ENCODE measurements around the gene PLD6.

PLD6 gene

GRCh38 chr17:17236295-17237025 lies 30.3 kb upstream of the PLD6 start:
- peaks cover 6 to 24% of the 10 kb centered on the region in 2 donors for H3K4me1 ChIP-seq (ENCODE audit: control insufficient read depth in 1 of 2, insufficient read depth in 2 of 2, low read length in 2 of 2)
- H3K27me3 ChIP-seq (ENCODE audit: low read depth, low read length), result no peaks in the 10 kb centered on the region
- no peaks in the 10 kb centered on the region for H3K9me3 ChIP-seq (ENCODE audit: control insufficient read depth in 1 of 2, low read length in 2 of 2)
- peaks cover 0 to 25% of the 10 kb centered on the region in 2 donors for H3K36me3 ChIP-seq (ENCODE audit: control insufficient read depth in 1 of 2, insufficient read depth in 2 of 2, low read length in 2 of 2)
- H3K27ac ChIP-seq (ENCODE audit: low read length), result peak overlapping the region; percentile 98
- H3K4me3 ChIP-seq (ENCODE audit: low read depth in 1 of 2, low read length in 2 of 2), result peak overlapping the region; percentile 79 to 97

DNA sequence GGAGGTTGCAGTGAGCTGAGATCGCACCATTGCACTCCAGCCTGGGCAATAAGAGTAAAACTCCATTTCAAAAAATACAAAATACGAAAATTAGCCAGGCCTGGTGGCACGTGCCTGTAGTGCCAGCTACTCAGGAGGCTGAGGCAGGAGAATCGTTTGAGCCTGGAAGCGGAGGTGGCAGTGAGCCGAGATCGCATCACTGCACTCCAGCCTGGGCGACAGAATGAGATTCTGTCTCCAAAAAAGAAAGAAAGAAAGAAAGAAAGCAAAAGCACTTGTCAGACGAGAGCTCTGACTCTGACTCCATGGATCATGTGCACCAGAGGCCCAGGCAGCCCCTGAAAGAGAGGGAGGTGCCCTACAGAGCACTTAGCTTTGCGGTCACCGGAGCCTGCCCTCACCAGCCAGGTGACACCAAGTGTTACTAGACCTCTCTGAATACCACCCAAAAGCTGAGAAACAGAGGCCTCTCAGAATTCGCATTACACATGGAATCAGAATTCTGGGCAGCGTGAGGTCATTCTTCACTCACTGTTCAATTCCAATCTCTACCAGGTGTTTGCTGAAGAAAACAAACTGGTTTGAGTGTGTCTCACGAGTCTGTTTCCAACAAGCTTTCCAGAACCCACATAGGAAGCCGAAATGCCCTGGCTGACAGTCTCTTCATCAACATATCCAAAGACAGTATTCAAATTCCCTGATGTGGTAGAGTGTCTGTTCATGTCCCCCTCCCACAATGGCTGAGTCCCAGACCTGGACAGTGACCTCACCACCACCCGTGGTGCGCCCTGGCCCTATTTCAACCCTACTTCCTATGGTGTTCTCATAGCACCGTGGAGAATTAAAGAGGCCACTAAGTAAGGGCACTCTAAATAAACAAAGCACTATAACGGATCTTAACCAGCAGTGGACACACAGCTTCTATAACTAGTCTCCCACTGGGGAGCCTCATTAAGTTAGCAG lies 29.4 kb upstream of the PLD6 start:
- no peaks in the 10 kb centered on the region for H3K27me3 ChIP-seq (ENCODE audit: low read depth, low read length)
- H3K4me1 ChIP-seq (ENCODE audit: control insufficient read depth in 1 of 2, insufficient read depth in 2 of 2, low read length in 2 of 2), result peaks cover 6 to 24% of the 10 kb centered on the region in 2 donors
- H3K36me3 ChIP-seq (ENCODE audit: control insufficient read depth in 1 of 2, insufficient read depth in 2 of 2, low read length in 2 of 2), result peaks cover 0 to 35% of the 10 kb centered on the region in 2 donors
- peak overlapping the region; percentile 98 for H3K27ac ChIP-seq (ENCODE audit: low read length)
- H3K9me3 ChIP-seq (ENCODE audit: control insufficient read depth in 1 of 2, low read length in 2 of 2), result no peaks in the 10 kb centered on the region
- H3K4me3 ChIP-seq (ENCODE audit: low read depth in 1 of 2, low read length in 2 of 2), result peak overlapping the region; percentile 79 to 97

GRCh38 chr17:17232303-17232621 lies 26.1 kb upstream of the PLD6 start:
- no peak overlapping the region for H3K4me3 ChIP-seq (ENCODE audit: low read depth in 1 of 2, low read length in 2 of 2)
- H3K27me3 ChIP-seq (ENCODE audit: low read depth, low read length), result no peaks in the 10 kb centered on the region
- no peaks in the 10 kb centered on the region for H3K9me3 ChIP-seq (ENCODE audit: control insufficient read depth in 1 of 2, low read length in 2 of 2)
- H3K27ac ChIP-seq (ENCODE audit: low read length), result no peak overlapping the region
- peaks cover 17 to 64% of the 10 kb centered on the region in 2 donors for H3K36me3 ChIP-seq (ENCODE audit: control insufficient read depth in 1 of 2, insufficient read depth in 2 of 2, low read length in 2 of 2)
- H3K4me1 ChIP-seq (ENCODE audit: control insufficient read depth in 1 of 2, insufficient read depth in 2 of 2, low read length in 2 of 2), result peaks cover 6 to 24% of the 10 kb centered on the region in 2 donors

GRCh38 chr17:17231621-17232302 lies 25.6 kb upstream of the PLD6 start:
- Histone ChIP-seq H3K4me3 (ENCODE audit: low read depth in 1 of 2, low read length in 2 of 2) (no peak overlapping the region), H3K27ac (ENCODE audit: low read length) (no peak overlapping the region), H3K4me1 (ENCODE audit: control insufficient read depth in 1 of 2, insufficient read depth in 2 of 2, low read length in 2 of 2) (peaks cover 6 to 24% of the 10 kb centered on the region in 2 donors), H3K27me3 (ENCODE audit: low read depth, low read length) (no peaks in the 10 kb centered on the region), H3K36me3 (ENCODE audit: control insufficient read depth in 1 of 2, insufficient read depth in 2 of 2, low read length in 2 of 2) (peaks cover 22 to 64% of the 10 kb centered on the region in 2 donors), H3K9me3 (ENCODE audit: control insufficient read depth in 1 of 2, low read length in 2 of 2) (no peaks in the 10 kb centered on the region)

- Histone ChIP-seq H3K9me3 (ENCODE audit: control insufficient read depth in 1 of 2, low read length in 2 of 2) (no peaks in the 10 kb centered on the region), H3K27ac (ENCODE audit: low read length) (no peak overlapping the region), H3K27me3 (ENCODE audit: low read depth, low read length) (no peaks in the 10 kb centered on the region), H3K4me3 (ENCODE audit: low read depth in 1 of 2, low read length in 2 of 2) (no peak overlapping the region), H3K4me1 (ENCODE audit: control insufficient read depth in 1 of 2, insufficient read depth in 2 of 2, low read length in 2 of 2) (peaks cover 0 to 8% of the 10 kb centered on the region in 2 donors), H3K36me3 (ENCODE audit: control insufficient read depth in 1 of 2, insufficient read depth in 2 of 2, low read length in 2 of 2) (peaks cover 41 to 83% of the 10 kb centered on the region in 2 donors)
Measured at GRCh38 chr17:17229416-17230384, 23.6 kb upstream of the PLD6 start.

GRCh38 chr17:17228521-17229279 lies 22.6 kb upstream of the PLD6 start:
- H3K27ac ChIP-seq (ENCODE audit: low read length), result no peak overlapping the region

GRCh38 chr17:17227608-17228520 lies 21.7 kb upstream of the PLD6 start:
- H3K36me3 ChIP-seq (ENCODE audit: control insufficient read depth in 1 of 2, insufficient read depth in 2 of 2, low read length in 2 of 2), result peaks cover 55 to 99% of the 10 kb centered on the region in 2 donors
- H3K27ac ChIP-seq (ENCODE audit: low read length), result no peak overlapping the region
- peaks cover 0 to 6% of the 10 kb centered on the region in 2 donors for H3K4me1 ChIP-seq (ENCODE audit: control insufficient read depth in 1 of 2, insufficient read depth in 2 of 2, low read length in 2 of 2)
- H3K27me3 ChIP-seq (ENCODE audit: low read depth, low read length), result no peaks in the 10 kb centered on the region
- H3K9me3 ChIP-seq (ENCODE audit: control insufficient read depth in 1 of 2, low read length in 2 of 2), result no peaks in the 10 kb centered on the region
- no peak overlapping the region for H3K4me3 ChIP-seq (ENCODE audit: low read depth in 1 of 2, low read length in 2 of 2)

More at GRCh38 chr17:17228521-17229279, 22.6 kb upstream of the PLD6 start:
- Histone ChIP-seq H3K36me3 (ENCODE audit: control insufficient read depth in 1 of 2, insufficient read depth in 2 of 2, low read length in 2 of 2) (peaks cover 49 to 92% of the 10 kb centered on the region in 2 donors), H3K27me3 (ENCODE audit: low read depth, low read length) (no peaks in the 10 kb centered on the region), H3K4me1 (ENCODE audit: control insufficient read depth in 1 of 2, insufficient read depth in 2 of 2, low read length in 2 of 2) (peaks cover 0 to 8% of the 10 kb centered on the region in 2 donors), H3K4me3 (ENCODE audit: low read depth in 1 of 2, low read length in 2 of 2) (no peak overlapping the region), H3K9me3 (ENCODE audit: control insufficient read depth in 1 of 2, low read length in 2 of 2) (no peaks in the 10 kb centered on the region)

DNA sequence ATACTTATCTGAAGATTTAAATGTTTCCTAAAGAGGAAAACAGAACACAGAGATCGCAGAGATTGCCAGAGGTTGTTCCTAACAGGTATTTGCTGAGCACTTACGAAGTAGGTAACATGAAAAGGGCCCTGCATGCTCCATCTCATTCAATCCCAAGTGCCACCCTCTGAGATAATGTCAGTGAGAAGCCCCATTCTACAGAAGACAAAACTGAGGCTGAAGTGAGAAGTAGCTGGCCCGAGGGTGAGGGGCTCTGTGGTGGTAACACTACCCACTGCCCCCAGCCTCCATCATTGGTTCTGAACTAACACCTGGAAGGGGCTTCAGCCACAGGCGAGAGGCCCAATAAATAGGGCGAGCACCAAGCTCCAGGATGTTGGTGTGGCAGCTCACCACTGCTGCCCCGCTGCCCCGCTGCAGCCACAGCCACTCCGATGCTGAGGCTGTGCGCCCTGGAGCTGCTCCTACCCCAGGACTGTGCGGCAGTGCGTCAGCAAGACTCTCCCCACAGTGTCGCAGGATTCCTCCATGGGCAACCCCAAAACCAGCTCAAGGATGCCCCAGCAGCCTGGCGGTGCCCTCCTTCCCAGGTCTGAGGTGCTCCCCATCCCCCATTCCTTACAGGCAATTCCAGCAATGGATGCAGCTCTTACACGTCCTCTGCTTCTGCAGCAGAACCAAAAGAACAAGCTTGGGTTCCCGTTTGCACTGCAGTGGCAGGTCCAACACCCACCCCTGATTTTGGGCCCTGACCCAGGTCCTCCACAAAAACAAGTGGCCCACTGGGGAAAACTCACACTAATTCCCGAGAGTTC lies 20.5 kb upstream of the PLD6 start:
- H3K9me3 ChIP-seq (ENCODE audit: control insufficient read depth in 1 of 2, low read length in 2 of 2), result no peaks in the 10 kb centered on the region
- peaks cover 65 to 99% of the 10 kb centered on the region in 2 donors for H3K36me3 ChIP-seq (ENCODE audit: control insufficient read depth in 1 of 2, insufficient read depth in 2 of 2, low read length in 2 of 2)
- H3K4me3 ChIP-seq (ENCODE audit: low read depth in 1 of 2, low read length in 2 of 2), result no peak overlapping the region
- no peak overlapping the region for H3K27ac ChIP-seq (ENCODE audit: low read length)
- H3K4me1 ChIP-seq (ENCODE audit: control insufficient read depth in 1 of 2, insufficient read depth in 2 of 2, low read length in 2 of 2), result no peaks in the 10 kb centered on the region
- H3K27me3 ChIP-seq (ENCODE audit: low read depth, low read length), result no peaks in the 10 kb centered on the region

DNA sequence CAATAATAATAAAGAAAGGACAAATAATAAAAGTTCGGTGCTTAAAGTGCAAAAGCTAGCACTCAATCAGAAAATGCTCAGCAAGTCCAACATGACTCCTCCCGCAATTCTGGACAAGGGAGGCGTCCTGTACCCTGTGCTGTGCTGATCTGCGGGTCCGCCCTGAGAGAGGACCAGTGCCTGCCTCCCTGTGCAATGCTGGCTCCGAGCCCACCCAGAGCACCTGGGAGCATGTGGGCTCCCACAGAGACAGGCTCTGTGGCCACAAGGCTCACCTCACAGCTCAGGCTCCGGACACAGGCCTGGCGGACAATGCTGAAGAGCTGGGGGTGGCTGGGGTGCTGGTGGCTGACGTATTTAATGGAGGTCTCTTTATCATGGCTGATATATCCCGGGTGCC lies 19.8 kb upstream of the PLD6 start:
- Histone ChIP-seq H3K36me3 (ENCODE audit: control insufficient read depth in 1 of 2, insufficient read depth in 2 of 2, low read length in 2 of 2) (peaks cover 73 to 99% of the 10 kb centered on the region in 2 donors), H3K9me3 (ENCODE audit: control insufficient read depth in 1 of 2, low read length in 2 of 2) (no peaks in the 10 kb centered on the region), H3K27ac (ENCODE audit: low read length) (no peak overlapping the region), H3K27me3 (ENCODE audit: low read depth, low read length) (no peaks in the 10 kb centered on the region), H3K4me3 (ENCODE audit: low read depth in 1 of 2, low read length in 2 of 2) (no peak overlapping the region), H3K4me1 (ENCODE audit: control insufficient read depth in 1 of 2, insufficient read depth in 2 of 2, low read length in 2 of 2) (no peaks in the 10 kb centered on the region)
